NCI-H524 (cell line): Measurements from ENCODE around the gene PPP1R9B.

Experiments used
- DNase-seq, 2 experiments: peaks; one replicate each; lab custom pipeline; 2025; lab: John Stamatoyannopoulos, UW

The PPP1R9B gene

GRCh38 chr17:50150354-50151040 is at the start of gene PPP1R9B:
Gene PPP1R9B (minus strand): TSS chr17:50150677. CDS start chr17:50150513, 164 bp downstream.
- no peak for DNase-seq

DNA sequence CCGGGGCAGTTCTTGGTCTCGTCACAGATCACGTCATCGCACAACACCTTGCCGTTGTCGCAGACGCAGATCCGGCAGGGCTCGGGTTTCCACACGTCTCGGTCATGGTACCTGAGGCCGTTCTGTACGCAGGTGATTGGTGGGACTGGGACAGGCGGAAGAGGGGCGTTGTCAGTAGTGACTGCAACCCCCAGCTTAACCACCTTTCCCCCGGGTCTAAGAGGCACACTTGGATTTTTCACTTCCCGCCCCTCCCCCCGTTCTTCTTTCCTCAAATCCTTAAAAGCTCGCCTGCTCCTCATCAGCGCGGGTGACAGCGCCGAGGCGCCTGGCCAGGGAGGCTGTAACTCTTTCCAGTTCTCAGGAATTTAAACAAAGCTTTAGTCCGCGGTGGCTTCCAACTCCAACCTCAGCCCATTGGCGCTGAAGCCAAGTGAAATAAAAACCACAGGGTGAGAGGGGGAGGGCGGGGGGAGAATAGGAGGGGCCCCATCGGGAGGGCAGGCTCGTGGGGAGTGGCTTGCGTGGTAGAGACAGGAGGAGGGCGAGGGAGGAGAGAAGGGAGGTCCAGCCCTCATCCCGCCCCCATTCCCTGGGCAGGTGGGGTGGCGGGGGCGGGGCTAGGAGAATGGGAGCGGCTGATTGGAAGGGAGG is 49.5 kb upstream of the PPP1R9B start:
- DNase-seq: peak; percentile 60 to 73

DNA sequence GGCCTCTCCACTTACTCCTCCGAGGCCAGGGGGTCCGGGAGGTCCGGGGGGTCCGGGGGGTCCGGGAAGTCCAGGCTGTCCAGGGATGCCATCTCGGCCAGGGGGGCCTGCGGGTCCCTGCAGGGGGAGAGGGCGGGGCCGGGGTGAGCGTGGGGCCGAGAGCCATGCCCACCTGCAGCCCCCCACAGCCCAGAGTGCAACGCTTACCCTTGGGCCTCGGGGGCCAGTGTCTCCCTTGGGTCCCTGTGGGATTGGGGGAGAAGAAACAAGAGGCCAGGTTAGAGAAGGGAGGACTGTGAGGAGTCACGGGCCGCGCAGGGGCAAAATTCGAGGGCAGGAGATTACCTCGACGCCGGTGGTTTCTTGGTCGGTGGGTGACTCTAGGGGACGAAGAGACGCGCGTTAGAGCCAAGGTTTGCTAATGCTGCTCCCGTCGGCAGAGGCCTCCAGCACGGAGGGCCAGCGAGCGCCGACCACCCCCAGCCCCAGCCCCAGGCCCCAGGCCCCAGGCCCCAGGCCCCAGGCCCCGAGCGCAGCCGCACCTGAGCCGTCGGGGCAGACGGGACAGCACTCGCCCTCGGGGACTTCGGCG is 48.8 kb upstream of the PPP1R9B start:
- DNase-seq: no peak

- peak; percentile 44 to 79 for DNase-seq
Observed at GRCh38 chr17:50198026-50198669, 47.7 kb upstream of the PPP1R9B start.

DNA sequence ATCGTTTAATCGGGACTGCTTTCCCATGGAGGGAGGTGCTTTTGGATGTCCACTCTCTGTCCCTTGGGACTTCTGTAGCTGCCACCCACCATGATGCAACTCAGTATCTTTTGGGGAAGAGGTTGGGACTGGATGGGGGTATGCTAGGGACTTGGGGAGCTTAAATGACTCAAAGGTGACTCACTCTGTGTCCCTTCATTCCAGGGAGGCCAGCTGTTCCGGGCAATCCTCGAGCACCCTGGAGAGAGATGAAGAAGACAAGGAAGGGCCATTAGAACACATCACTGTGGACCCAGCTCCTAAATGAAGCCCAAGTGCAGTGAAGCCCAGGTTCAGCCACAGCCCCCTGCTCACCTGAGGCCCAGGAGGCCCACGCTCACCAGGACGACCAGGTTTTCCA is 46.3 kb upstream of the PPP1R9B start:
- DNase-seq: no peak

GRCh38 chr17:50196036-50196435 is 45.6 kb upstream of the PPP1R9B start:
- DNase-seq: no peak

GRCh38 chr17:50194934-50195865 is 44.7 kb upstream of the PPP1R9B start:
- DNase-seq: no peak

DNA sequence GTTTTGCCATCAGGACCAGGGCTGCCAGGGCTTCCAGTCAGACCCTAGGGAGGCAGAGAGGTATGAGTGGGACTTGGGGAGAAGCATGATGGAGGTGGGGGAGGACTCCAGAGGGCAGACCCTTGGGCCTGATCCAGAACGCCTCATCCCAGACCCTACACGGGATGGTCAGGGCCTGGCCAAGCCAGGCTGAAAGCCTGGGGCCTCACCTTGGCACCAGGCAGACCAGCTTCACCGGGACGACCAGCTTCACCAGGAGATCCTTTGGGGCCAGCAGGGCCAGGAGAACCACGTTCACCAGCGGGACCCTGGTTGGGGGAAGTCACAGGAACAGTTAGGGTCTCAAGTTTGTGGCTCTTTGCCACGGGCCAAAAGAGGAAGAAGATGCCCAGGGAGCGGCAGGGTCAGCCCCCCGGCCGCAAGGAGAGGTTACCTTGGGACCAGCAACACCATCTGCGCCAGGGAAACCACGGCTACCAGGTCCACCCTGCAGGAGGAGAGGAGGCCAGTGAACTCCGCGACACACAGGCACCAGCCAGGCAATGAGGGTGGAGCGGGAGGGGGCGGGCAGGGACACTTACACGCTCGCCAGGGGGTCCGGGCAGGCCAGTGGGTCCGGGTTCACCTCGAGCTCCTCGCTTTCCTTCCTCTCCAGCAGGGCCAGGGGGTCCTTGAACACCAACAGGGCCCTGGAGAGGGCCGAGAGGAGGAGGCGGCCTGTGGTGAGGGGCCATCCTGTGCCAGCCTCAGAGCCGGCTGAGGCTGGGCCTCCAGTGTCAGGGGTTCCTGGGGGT is 43.9 kb upstream of the PPP1R9B start:
- DNase-seq: no peak

DNA sequence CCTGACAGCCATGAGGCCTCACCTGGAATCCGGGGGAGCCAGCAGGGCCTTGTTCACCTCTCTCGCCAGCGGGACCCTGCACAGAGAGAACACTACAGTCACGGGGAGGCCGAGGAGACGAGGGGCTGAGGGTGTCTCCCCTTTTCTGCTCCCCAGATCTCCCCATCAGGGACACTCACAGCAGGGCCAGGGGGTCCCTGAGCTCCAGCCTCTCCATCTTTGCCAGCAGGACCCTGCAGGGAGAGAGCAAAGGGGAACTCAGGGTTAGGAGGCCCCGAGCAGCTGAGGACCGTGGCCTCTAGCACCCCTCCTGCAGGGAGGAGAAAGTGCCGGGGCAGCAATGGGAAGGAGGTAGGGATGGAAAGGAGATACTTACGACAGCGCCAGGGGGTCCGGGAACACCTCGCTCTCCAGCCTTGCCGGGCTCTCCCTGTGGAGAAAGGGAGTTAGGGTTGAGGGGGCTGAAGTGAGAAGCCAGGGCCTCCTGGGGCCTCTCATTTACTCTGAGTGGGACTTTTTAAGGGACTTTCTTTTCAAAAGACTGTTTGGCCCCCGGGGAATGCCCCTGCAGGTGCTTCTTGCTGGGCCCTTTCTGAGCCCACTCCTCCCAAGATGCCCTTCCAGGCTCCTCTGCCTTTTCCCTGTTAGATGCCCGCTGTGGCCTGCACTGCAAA is 42.3 kb upstream of the PPP1R9B start:
- DNase-seq: no peak

DNA sequence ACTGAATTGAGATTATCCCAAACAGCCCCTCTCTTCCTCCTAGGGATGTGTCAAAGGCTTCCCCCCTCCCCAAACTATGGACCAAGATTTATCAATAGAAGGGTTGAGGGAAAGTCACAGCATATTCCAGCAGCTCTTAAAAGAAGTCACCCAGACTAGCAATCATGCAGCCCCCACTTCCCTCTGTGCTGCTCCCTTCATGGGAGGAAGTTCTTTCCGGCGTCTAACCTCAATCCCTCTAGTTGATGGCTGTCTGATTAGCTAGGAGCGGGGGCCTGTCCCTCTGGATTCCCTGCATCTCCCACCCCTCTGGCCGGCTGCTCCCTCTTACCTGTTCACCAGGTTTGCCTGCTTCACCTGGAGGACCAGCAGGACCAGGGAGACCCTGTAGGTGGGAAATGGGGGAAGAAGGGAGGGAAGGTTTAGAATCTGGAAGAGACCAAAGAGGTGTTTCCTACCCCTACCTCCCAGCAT is 41.7 kb upstream of the PPP1R9B start:
- no peak for DNase-seq

DNA sequence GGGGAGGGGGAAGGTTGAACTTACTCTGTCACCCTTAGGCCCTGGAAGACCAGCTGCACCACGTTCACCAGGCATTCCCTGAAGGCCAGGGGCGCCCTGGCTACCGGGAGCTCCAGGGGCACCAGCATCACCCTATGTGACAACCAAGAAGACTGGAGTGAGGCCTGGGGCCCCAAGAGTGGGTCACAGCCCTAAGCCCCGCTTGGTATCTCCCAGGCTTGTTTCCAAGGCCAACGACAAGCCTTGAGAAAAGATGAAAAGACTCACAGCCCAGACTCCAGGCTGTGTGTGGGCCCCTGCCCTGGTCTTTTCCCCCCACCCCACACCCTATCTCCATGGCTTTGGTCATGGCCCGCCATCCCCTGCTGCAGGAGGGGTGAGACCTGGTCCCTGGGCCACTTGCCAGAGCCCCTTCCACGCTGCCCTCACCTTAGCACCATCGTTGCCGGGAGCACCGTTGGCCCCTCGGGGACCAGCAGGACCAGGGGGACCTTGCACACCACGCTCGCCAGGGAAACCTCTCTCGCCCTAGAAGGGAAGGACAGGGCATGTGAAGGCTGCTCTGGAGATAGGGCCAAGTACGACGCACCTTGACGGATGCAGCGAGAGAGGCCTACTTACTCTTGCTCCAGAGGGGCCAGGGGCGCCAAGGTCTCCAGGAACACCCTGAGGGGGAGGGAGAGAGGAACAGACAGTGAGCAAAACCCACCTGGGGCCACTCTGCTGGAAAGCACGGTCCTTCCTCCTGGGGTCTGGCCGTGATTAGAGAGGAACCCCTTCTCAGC is 41.1 kb upstream of the PPP1R9B start:
- no peak for DNase-seq

- no peak for DNase-seq
Observed at GRCh38 chr17:50190603-50191358, 40.3 kb upstream of the PPP1R9B start.

GRCh38 chr17:50190293-50190602 is 39.8 kb upstream of the PPP1R9B start:
- no peak for DNase-seq

DNA sequence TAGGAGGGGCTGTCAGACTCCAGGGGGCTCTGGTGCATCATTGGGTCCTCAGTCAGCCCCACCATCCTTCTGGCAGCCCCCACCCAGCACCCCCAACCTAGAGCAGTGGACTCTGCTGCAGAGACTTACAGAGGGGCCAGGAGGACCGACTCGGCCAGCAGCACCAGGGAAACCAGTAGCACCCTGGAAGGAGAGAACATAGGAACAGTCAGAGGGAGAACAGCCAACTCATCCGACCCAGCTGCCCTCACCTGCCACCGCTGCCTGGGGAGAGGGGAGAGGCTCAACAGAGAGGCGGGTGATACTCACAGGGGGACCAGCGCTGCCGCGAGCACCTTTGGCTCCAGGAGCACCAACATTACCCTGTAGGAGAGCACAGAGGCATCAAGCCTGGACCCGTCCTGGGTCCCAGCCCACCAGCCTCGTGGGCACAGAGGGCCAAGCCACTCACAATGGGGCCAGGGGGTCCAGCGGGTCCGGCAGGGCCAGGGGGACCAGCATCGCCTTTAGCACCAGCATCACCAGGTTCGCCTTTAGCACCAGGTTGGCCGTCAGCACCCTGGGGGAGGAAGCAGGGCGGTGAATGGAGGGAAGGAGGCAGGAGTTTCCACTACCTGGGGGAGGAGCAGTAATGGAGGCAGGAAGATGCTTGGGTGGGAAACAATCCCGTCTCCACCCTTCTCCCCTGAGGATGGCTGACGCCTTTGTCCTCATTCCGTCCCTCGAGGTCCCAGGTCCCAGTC is 39.2 kb upstream of the PPP1R9B start:
- no peak for DNase-seq

DNA sequence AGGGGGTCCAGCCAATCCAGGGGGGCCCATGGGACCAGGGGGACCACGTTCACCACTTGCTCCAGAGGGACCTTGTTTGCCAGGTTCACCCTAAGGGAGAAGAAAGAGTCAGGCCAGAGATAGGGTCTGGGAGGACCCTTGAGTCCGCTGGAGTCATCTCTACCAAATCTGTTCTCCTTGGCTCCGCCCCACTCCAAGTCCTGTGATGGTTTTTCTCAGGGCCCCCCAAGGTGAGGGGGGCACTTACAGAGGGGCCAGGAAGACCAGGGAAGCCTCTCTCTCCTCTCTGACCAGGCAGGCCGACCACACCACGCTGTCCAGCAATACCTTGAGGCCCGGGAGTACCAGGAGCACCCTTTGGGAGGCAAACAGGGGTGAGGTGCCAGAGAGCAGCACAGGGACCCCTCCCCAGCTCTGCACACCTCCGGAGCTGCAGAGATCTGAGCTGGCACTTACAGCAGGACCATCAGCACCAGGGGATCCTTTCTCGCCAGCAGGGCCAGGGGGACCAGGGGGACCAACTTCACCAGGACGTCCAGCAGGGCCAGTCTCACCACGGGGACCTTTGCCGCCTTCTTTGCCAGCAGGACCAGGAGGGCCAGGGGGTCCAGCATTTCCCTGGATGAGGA is 38.6 kb upstream of the PPP1R9B start:
- no peak for DNase-seq

GRCh38 chr17:50188531-50188920 is 38.0 kb upstream of the PPP1R9B start:
- no peak for DNase-seq

- no peak for DNase-seq
Observed at GRCh38 chr17:50187751-50188530, 37.5 kb upstream of the PPP1R9B start.
